Smooth muscle cell (in vitro differentiated cells): ENCODE results near the gene TCF12. TPM values are rescaled to one million over a fixed set of nuclear protein-coding genes. Genes with fewer than 3 reads are reported as not detected.

Experiments
- DNase-seq: peaks from one replicate; lab custom pipeline; 2025; ENCODE audit not compliant: unreplicated experiment; lab: John Stamatoyannopoulos, UW
- H2AFZ ChIP-seq: fragments of 200-600 bp; sonication (generic); 2 replicates; pipeline ENCODE4 v1.6.0; 2016; ENCODE audit warnings: antibody characterized with exemption, low read depth, mild to moderate bottlenecking
- H3F3A ChIP-seq: fragments of 200-600 bp; sonication (generic); 2 replicates; pipeline ENCODE4 v1.6.0; 2017; ENCODE audit warnings: antibody characterized with exemption, low read depth
- H3K27ac ChIP-seq: fragments of 200-600 bp; sonication (generic); 2 replicates; pipeline ENCODE4 v1.5.1; 2016; ENCODE audit warnings: low read depth, mild to moderate bottlenecking
- H3K27me3 ChIP-seq: fragments of 200-600 bp; sonication (generic); 2 replicates; pipeline ENCODE4 v1.6.1; 2016; ENCODE audit warnings: low read depth, mild to moderate bottlenecking
- H3K36me3 ChIP-seq: fragments of 200-600 bp; sonication (generic); 2 replicates; pipeline ENCODE4 v1.5.1; 2016; ENCODE audit warnings: low read depth
- H3K4me1 ChIP-seq: fragments of 200-600 bp; sonication (generic); 2 replicates; pipeline ENCODE4 v1.5.1; 2016; ENCODE audit warnings: low read depth
- H3K4me2 ChIP-seq: fragments of 200-600 bp; sonication (generic); 2 replicates; pipeline ENCODE4 v1.6.0; 2016; ENCODE audit warnings: mild to moderate bottlenecking
- H3K4me3 ChIP-seq: fragments of 200-600 bp; sonication (generic); 2 replicates; pipeline ENCODE4 v1.5.1; 2016; ENCODE audit warnings: mild to moderate bottlenecking
- H3K79me2 ChIP-seq: fragments of 200-600 bp; sonication (generic); 2 replicates; pipeline ENCODE4 v1.6.0; 2016; ENCODE audit warnings: low read depth, mild to moderate bottlenecking
- H3K9ac ChIP-seq: fragments of 200-600 bp; sonication (generic); 2 replicates; pipeline ENCODE4 v1.6.0; 2016; ENCODE audit warnings: low read depth
- H3K9me3 ChIP-seq: fragments of 200-600 bp; sonication (generic); replicated peaks from 2 replicates; pipeline ENCODE4 v1.5.1; 2016; ENCODE audit warnings: low read depth
- H4K20me1 ChIP-seq: fragments of 200-600 bp; sonication (generic); 2 replicates; pipeline ENCODE4 v1.6.0; 2016; ENCODE audit warnings: low read depth
- WGBS: methylation state at CpG from one replicate; pipeline ENCODE4 v1.1.7; 2016; ENCODE audit warnings: low lambda C conversion rate; 5-methylcytosine and 5-hydroxymethylcytosine counted together
- polyA plus RNA-seq: library from polyadenylated mRNA; unstranded; fragments of >200 nt; fragmentation: Nextera tagmentation; extraction: Ambion mirVana; gene quantifications from 2 replicates; pipeline ENCODE4 v1.2.1, GENCODE V29; 2016
- total RNA-seq: library from RNA; depleted of rRNA; stranded (reverse); fragments of >200 nt; gene quantifications from 2 replicates; pipeline ENCODE4 v1.2.3, GENCODE V29; 2014
- TF ChIP-seq, protein P1 (sequence below): fragments of 200-600 bp; sonication (generic); IDR thresholded peaks from 2 replicates; pipeline ENCODE4 v1.5.1; 2017; ENCODE audit warnings: borderline replicate concordance, mild to moderate bottlenecking, antibody characterized with exemption; ENCODE audit not compliant: insufficient read depth, poor library complexity, severe bottlenecking

The TCF12 gene
- total and polyA plus RNA-seq, 2 experiments from 2014 or later, result 54.1 to 302 TPM

DNA sequence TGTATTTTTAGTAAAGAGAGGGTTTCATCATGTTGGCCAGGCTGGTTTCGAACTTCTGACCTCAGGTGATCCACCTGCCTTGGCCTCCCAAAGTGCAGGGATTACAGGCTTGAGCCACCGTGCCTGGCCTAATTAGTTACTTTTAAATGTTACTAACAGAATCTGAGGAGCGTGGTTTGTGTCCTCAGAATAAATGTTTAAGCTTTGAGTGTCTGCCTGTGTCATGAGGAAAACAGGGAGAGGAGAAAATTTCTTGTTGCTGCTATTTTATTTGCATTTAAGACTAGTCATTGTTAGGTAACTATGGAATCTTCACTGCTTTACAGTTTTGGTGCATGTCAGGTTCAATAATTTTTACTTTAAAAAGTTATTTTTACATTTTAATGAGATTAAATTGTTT, 68.8 kb downstream of the TCF12 start:
- 73% methylated on average over 3 of the region's 3 CpGs for WGBS
- H3K4me1 ChIP-seq, result peaks cover 19% of the 10 kb centered on the region

DNA sequence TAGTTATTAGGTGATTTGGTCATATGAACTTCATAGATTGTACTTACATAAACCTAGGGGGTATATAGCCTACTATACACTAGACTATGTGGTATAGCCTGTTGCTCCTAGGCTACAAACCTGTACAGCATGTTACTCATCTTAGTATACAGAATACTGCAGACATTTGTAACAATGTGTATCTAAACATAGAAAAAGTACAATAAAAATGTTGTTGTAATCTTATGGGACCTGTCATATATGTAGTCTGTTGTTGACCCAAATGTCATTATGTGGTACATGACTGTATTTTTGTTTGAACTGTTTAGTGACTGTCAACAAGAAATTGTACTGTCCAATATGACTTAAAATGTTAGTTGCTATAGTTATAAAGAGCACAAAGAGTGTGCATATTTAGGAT, 69.8 kb downstream of the TCF12 start:
- Histone ChIP-seq H3K27ac (peak overlapping the region; percentile 21), H3K4me1 (peaks cover 19% of the 10 kb centered on the region)

More for the DNA sequence above, 68.8 kb downstream of the TCF12 start:
- no peak overlapping the region for H3K9ac ChIP-seq
- H4K20me1 ChIP-seq, result peaks cover 96% of the 10 kb centered on the region
- H3K79me2 ChIP-seq, result peaks cover 97% of the 10 kb centered on the region
- no peaks in the 10 kb centered on the region for H3K9me3 ChIP-seq
- H3K4me2 ChIP-seq, result no peak overlapping the region
- no peak for DNase-seq
- H3K36me3 ChIP-seq, result no peaks in the 10 kb centered on the region
- H3K27me3 ChIP-seq, result no peaks in the 10 kb centered on the region
- no peak overlapping the region for H3K4me3 ChIP-seq
- H3F3A ChIP-seq, result no peaks in the 10 kb centered on the region
- H3K27ac ChIP-seq, result no peak overlapping the region
- TF ChIP-seq, protein P1, sequence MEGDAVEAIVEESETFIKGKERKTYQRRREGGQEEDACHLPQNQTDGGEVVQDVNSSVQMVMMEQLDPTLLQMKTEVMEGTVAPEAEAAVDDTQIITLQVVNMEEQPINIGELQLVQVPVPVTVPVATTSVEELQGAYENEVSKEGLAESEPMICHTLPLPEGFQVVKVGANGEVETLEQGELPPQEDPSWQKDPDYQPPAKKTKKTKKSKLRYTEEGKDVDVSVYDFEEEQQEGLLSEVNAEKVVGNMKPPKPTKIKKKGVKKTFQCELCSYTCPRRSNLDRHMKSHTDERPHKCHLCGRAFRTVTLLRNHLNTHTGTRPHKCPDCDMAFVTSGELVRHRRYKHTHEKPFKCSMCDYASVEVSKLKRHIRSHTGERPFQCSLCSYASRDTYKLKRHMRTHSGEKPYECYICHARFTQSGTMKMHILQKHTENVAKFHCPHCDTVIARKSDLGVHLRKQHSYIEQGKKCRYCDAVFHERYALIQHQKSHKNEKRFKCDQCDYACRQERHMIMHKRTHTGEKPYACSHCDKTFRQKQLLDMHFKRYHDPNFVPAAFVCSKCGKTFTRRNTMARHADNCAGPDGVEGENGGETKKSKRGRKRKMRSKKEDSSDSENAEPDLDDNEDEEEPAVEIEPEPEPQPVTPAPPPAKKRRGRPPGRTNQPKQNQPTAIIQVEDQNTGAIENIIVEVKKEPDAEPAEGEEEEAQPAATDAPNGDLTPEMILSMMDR, result no peak
- H2AFZ ChIP-seq, result no peak overlapping the region

DNA sequence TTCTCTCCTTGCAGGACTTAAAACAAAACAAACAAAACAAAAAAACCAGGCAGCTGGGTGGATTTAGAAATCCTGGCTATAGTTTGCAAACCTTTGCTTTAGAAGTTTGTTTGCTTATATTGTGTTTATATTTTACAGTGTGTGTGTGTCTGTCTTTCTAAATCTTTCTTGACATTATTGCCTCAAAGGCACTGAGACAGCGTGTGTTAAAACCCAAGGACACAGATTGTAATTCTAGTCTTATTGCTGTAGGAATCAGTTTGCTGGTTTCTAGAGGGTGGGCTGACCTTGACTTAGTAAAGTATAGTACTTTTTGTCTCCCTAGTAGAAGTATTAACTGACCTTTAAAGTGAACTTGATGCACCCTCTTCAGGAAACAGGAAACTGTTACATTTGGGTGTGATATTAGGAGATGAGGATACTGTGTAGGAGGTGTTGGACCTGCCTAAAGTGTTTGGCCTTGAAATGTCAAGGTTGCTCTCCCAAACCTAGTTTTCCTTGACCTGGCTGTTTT, 71.0 kb downstream of the TCF12 start:
- TF ChIP-seq, protein P1, result no peak
- Histone ChIP-seq H2AFZ (no peak overlapping the region), H3K36me3 (no peaks in the 10 kb centered on the region), H3K4me3 (no peak overlapping the region), H3K9me3 (no peaks in the 10 kb centered on the region), H3K27ac (no peak overlapping the region), H3F3A (no peaks in the 10 kb centered on the region), H3K4me2 (no peak overlapping the region), H3K27me3 (no peaks in the 10 kb centered on the region), H3K9ac (no peak overlapping the region), H3K4me1 (peaks cover 17% of the 10 kb centered on the region), H4K20me1 (peaks cover 85% of the 10 kb centered on the region), H3K79me2 (peaks cover 95% of the 10 kb centered on the region)
- no peak for DNase-seq
- WGBS, result 52% methylated on average over 1 of the region's 1 CpG

More for the DNA sequence above, 69.8 kb downstream of the TCF12 start:
- Histone ChIP-seq H3K79me2 (peaks cover 97% of the 10 kb centered on the region), H2AFZ (no peak overlapping the region), H4K20me1 (peaks cover 92% of the 10 kb centered on the region), H3F3A (no peaks in the 10 kb centered on the region), H3K4me2 (no peak overlapping the region), H3K4me3 (no peak overlapping the region), H3K9me3 (no peaks in the 10 kb centered on the region), H3K9ac (peak overlapping the region; percentile 10), H3K27me3 (no peaks in the 10 kb centered on the region), H3K36me3 (no peaks in the 10 kb centered on the region)
- DNase-seq, result no peak
- TF ChIP-seq, protein P1, result no peak

DNA sequence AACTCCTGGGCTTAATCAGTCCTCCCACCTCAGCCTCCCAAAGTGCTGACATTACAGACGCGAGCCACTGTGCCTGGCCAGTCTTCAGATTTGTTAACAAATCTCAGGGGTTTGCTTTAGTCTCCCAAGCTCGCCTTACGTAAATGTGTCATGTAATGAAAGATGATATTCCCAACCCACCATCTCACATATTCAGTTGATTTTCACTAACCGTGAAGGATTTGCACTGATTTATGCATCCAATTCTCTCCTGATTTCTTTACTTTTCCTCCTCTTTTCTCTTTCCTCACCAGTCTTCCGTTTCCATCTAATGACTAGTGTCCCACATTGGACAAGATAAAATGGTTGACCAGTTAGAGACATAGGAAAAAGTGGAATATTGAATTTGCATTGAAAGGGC, 72.6 kb downstream of the TCF12 start:
- H3K9me3 ChIP-seq, result no peaks in the 10 kb centered on the region
- 96% methylated on average over 6 of the region's 6 CpGs for WGBS
- peaks cover 7% of the 10 kb centered on the region for H3K4me1 ChIP-seq
- H3K4me3 ChIP-seq, result no peak overlapping the region
- peaks cover 95% of the 10 kb centered on the region for H3K79me2 ChIP-seq
- DNase-seq, result no peak
- H3K27me3 ChIP-seq, result no peaks in the 10 kb centered on the region
- no peaks in the 10 kb centered on the region for H3K36me3 ChIP-seq
- H3K9ac ChIP-seq, result no peak overlapping the region
- TF ChIP-seq, protein P1, result no peak
- no peak overlapping the region for H2AFZ ChIP-seq
- H3F3A ChIP-seq, result no peaks in the 10 kb centered on the region
- H4K20me1 ChIP-seq, result peaks cover 80% of the 10 kb centered on the region
- no peak overlapping the region for H3K27ac ChIP-seq
- no peak overlapping the region for H3K4me2 ChIP-seq
